ENCODE measurements around the gene AQP12B.
"Not testable (repeated sequence)": the region's sequence is repeated elsewhere in the genome, so short reads cannot be mapped to it uniquely, and the experiment has no call there.

AQP12B gene

GRCh38 chr2:240683329-240683979 is 769 bp upstream of the AQP12B start:
- not testable (repeated sequence) for DNase-seq

- not testable (repeated sequence) for DNase-seq
Measured at GRCh38 chr2:240680185-240680584, 2.5 kb downstream of the AQP12B start.

GRCh38 chr2:240678909-240679308 is 3.8 kb downstream of the AQP12B start:
- DNase-seq = not testable (repeated sequence)

GRCh38 chr2:240678043-240678442 is 4.6 kb downstream of the AQP12B start:
- not testable (repeated sequence) for DNase-seq

- DNase-seq = not testable (repeated sequence)
Measured at GRCh38 chr2:240675345-240675744, 7.3 kb downstream of the AQP12B start.

GRCh38 chr2:240674461-240675184 is 8.1 kb downstream of the AQP12B start:
- not testable (repeated sequence) for DNase-seq

- no peak for DNase-seq
Measured at GRCh38 chr2:240672701-240673190, 9.9 kb downstream of the AQP12B start.

- DNase-seq = no peak
Measured at GRCh38 chr2:240672076-240672700, 10.5 kb downstream of the AQP12B start.

GRCh38 chr2:240670950-240671349 is 11.7 kb downstream of the AQP12B start:
- DNase-seq = no peak

GRCh38 chr2:240670402-240670801 is 12.3 kb downstream of the AQP12B start:
- DNase-seq = no peak

- no peak for DNase-seq
Measured at GRCh38 chr2:240664622-240665021, 18.1 kb downstream of the AQP12B start.

GRCh38 chr2:240663546-240664190 is 19.0 kb downstream of the AQP12B start:
- no peak for DNase-seq

GRCh38 chr2:240662681-240663080 is 20.0 kb downstream of the AQP12B start:
- no peak for DNase-seq

GRCh38 chr2:240659883-240660282 is 22.8 kb downstream of the AQP12B start:
- DNase-seq = not testable (repeated sequence)

- DNase-seq = no peak
Measured at GRCh38 chr2:240655931-240656886, 26.5 kb downstream of the AQP12B start.

- DNase-seq = no peak
Measured at GRCh38 chr2:240651185-240651584, 31.5 kb downstream of the AQP12B start.

GRCh38 chr2:240650254-240650965 is 32.3 kb downstream of the AQP12B start:
- DNase-seq = no peak

GRCh38 chr2:240649331-240649730 is 33.4 kb downstream of the AQP12B start:
- DNase-seq = no peak

GRCh38 chr2:240648650-240649275 is 33.9 kb downstream of the AQP12B start:
- no peak for DNase-seq

- no peak for DNase-seq
Measured at GRCh38 chr2:240648155-240648649, 34.5 kb downstream of the AQP12B start.

All from COR-L47 (cell line).